HG03571 (cell line): ENCODE measurements around the gene RSPH9.

Source experiments
- ATAC-seq: cut with Tn5 transposase; IDR thresholded peaks from one replicate; pipeline ENCODE4 v1.9.1; 2021; ENCODE audit not compliant: unreplicated experiment

The RSPH9 gene

GRCh38 chr6:43667245-43668150, 22.7 kb downstream of the RSPH9 start:
- no peak for ATAC-seq

DNA sequence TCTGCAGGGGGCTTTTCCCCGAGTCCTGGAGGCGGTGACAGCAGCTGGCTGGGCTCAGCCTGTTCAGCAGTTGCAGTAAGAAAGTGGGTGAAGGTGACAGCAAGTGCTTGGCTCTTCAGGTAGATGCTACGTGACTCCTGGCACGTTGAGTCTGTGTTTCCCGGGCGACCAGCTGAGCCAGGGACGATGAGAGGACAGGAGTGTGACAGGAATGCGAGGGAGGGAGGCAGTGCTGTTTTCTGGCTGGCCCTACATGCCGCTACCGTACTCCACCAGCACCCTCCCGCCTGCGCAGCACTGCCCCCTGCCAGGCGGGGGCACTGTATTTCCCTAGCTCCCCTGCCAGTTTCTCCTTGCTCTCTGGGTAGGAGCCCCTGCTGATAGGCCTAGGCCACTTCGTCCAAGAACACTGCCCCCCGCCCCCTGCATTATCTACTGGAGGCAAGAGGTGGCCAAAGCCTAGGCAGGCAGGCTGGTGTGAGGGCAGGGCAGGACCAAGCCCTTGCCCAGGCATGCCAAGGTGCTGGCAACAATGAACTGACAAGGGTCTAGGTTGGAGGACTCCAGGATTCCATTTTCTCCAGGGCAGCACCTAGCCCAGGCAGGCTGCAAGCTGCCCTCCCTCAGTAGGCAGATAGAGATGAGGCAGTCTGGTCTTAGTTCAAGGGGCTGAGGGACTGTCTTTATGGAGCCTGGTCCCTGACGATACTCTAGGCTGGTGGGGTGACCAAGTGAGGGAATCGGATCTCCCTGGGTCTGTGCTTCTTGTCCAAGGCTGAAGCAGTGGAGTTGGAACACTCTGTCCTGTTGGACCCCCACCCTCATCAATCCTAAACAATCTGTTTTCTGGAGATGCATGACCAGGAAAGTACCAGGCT, 23.6 kb downstream of the RSPH9 start:
- no peak for ATAC-seq

DNA sequence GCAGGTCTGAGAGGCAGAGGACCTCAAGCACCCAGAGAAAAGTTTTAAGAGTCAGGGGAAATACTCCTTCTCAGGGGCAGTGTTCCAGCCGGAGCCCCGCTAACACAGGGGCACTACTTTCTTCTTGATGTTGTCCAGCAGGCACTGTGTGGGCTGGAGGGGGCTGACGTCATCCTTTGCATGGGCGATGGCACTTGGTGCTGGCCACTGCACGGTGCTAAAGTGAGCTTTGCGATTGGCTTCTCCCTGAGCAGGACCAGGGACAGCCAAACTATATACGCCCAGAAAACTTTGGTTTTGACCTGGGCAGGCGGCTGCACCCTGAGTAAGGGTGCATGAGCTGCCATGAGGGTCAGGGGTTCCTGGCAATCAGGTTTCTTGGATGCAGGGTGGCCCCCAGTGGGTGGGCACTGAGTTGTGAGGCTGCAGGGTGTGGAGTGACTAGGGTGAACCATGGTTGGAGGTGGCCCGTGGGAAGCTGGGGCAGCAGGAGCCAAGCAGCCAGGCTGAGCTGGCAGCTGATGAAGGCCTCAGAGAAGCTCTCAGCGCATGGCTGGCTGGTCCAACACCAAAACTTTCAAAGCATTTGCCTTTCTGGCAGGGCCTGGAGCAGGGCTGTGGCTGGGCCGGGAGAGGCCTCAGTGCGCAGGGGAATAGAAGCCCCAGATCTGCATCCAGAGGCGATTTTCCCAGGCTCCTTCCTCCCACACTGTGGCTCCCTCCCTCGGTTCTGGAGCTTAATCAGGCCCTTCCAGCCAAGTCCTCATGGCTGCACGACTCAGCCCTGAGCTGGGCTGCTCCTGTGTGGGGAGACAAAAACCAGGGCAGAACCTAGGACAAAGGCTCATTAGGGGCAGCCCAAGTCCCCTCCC, 24.4 kb downstream of the RSPH9 start:
- no peak for ATAC-seq

- ATAC-seq: no peak
Observed at GRCh38 chr6:43669922-43670622, 25.2 kb downstream of the RSPH9 start.

- ATAC-seq: no peak
Observed at GRCh38 chr6:43670623-43670986, 25.8 kb downstream of the RSPH9 start.

- no peak for ATAC-seq
Observed at GRCh38 chr6:43671011-43671800, 26.4 kb downstream of the RSPH9 start.

DNA sequence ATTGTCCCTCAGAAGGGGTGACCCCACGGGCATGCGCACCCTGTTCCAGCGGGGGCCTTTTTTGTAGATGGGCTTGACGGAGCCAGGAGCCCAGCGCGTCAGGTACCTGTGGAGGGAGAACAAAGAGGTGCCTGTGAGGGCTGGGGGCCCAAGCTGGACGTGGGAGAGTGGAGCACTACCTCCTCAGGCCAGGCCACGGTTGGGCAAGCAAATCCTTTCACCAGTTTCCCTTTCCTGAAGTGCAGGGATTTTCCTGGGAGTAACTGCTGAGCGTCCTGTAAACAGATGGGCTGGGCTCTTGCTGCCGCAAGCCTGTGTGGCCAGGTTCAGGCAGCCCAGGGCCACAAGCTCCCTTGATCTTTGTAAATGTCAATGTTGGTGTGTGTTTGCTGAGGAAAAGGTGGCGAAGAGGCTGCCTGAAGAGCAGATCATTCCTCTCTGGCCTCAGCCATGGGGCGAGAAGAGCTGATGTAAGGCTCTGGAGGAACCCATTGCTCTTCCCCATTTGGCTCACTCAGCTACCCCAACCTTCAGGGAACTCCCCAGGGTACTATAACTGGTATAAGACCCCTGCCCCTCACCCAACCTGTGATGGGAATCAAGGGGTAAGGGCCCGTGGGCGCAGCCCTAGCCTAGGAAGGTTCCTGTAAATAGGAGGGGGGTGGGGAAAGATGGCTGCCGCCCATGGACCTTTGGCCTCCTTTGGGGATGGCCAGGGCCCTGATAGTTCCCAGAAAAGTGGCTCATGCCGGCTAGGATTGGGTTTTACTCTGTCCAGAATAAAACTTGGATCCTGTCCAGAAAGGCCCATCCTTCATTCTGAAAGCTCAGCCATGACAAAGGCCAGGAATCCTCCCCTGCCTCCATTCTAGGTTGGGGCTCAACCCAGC, 27.2 kb downstream of the RSPH9 start:
- no peak for ATAC-seq

DNA sequence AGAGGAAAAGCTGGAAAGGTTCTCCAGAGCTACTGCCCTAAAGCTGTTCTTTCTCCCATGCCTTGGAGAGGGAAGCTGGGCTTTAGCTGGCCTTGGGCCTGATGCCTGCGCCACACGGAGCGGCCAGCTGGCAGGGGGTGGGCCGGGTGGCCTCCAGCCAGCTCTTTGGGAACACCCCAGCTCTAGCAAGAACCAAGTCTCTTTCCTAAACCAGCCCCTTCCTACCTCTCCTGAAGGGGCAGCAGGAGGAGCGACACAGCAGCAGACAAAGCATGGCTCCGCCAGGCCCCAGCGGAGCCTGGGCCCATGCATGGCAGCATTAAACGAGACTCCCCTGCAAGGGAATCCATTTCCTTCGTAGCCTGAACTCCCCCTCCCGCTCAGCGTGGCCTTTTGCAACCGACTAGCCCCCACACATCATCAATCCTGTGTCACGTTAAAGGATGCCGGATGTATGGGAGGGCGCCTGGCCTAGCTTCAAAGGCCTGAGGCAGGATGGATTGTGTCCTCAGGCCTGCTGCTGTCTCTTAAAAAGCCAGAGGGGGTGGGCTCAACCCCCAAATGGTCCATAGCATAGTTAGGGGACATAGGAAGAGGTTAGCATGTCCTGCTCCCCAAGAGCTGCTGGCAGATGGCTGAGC, 28.7 kb downstream of the RSPH9 start:
- no peak for ATAC-seq

DNA sequence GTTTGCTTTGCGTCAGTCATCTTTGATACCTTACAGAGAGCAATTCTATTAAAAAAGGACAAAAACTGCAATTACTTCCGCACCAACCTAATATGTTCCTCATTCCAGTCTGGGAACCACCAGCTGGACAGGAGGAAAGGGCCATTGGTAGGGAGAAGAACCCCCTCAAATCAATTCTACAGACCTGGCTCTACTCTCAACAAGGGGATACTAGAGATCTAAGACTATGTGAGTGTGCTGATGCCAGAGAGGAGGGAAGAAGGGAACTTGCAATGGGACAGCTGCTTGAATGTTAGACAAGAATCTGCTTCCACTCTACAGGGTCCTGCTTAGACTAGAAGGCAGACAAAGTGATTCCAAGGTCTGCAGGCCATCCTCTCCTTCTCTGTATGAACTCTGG, 29.5 kb downstream of the RSPH9 start:
- no peak for ATAC-seq

GRCh38 chr6:43674921-43675320, 30.1 kb downstream of the RSPH9 start:
- no peak for ATAC-seq

GRCh38 chr6:43676962-43677606, 32.2 kb downstream of the RSPH9 start:
- no peak for ATAC-seq

GRCh38 chr6:43677759-43678158, 32.9 kb downstream of the RSPH9 start:
- ATAC-seq: no peak

DNA sequence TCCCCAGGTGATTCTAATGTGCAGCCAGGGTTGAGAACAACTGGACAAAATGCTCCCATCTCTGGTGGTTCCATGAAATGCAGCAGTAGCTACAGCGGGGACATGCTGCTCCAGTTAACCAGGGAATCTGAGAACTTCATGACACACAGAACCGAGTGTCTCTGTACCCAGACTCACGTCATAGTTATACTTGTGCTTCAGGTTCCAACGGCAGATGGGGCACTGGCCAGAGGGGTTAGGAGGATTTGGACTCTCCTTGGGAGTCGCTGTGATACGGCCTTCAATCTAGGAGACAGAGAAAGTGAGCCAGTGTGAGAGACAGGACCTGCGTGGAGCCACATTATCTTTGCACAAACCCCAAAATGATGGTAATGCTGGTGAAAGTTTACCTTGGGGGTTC, 33.5 kb downstream of the RSPH9 start:
- no peak for ATAC-seq

DNA sequence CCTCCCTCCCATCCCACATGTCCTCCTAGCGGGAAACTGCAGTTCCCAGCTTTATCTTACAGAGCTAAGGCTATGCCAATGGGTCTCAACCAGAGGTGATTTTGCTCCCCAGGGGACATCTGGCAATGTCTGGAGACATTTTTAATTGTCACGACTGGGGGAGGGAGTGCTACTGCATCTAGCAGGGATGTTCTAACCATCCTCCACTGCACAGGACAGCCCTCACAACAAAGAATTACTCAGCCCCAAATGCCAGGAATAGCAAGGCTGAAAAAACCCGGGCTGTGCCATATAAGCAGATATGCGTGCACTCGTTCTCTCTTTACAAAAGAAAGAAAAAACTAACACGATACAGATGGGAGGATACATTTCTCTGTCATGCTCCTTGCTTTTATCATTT, 34.2 kb downstream of the RSPH9 start:
- ATAC-seq: no peak

- no peak for ATAC-seq
Observed at GRCh38 chr6:43680308-43681200, 35.7 kb downstream of the RSPH9 start.

GRCh38 chr6:43681303-43681702, 36.5 kb downstream of the RSPH9 start:
- ATAC-seq: no peak
